PC-9 (cell line): ENCODE measurements around the gene ME1. TPM values are rescaled to one million over a fixed set of nuclear protein-coding genes. Genes with fewer than 3 reads are reported as not detected.

ENCODE experiments used
- BruUV-seq: library from RNA; stranded (reverse); fragments of 400-500 nt; replicated peaks from 2 replicates; lab custom pipeline; 2021; lab: Mats Ljungman, UMichigan
- CTCF ChIA-PET: fragments of 300-600 bp; sonication (Branson Sonifier 250); formaldehyde crosslinking; loops from one replicate; lab custom pipeline; 2022; ENCODE audit warnings: antibody characterized with exemption; lab: Charles Lee
- POLR2A ChIA-PET: fragments of 300-600 bp; sonication (Branson Sonifier 250); formaldehyde crosslinking; loops from one replicate; lab custom pipeline; 2022; ENCODE audit warnings: antibody characterized with exemption; ENCODE audit not compliant: unreplicated experiment; lab: Charles Lee
- DNase-seq, 2 experiments: peaks; one replicate each; pipeline versions ENCODE4 v3.0.0 to v3.0.0-alpha.2; 2015 to 2022; ENCODE audit warnings: mixed read lengths in 1 of 2
- H2AFZ ChIP-seq: fragments of 200-600 bp; sonication (generic); 2 replicates; pipeline ENCODE4 v1.8.1; 2017; ENCODE audit warnings: antibody characterized with exemption
- H3F3A ChIP-seq: fragments of 200-600 bp; sonication (generic); 2 replicates; pipeline ENCODE4 v1.8.1; 2017; ENCODE audit warnings: antibody characterized with exemption, mild to moderate bottlenecking, low read depth; ENCODE audit not compliant: insufficient read depth
- H3K27ac ChIP-seq: fragments of 200-600 bp; sonication (generic); 2 replicates; pipeline ENCODE4 v1.6.1; 2016; ENCODE audit warnings: mixed run types
- H3K27me3 ChIP-seq: fragments of 200-600 bp; sonication (generic); 2 replicates; pipeline ENCODE4 v1.6.1; 2016; ENCODE audit warnings: low read depth, mixed run types; ENCODE audit not compliant: insufficient read depth
- H3K36me3 ChIP-seq: fragments of 200-600 bp; sonication (generic); 2 replicates; pipeline ENCODE4 v1.6.1; 2016; ENCODE audit warnings: low read depth, mixed run types
- H3K4me1 ChIP-seq: fragments of 200-600 bp; sonication (generic); replicated peaks from 2 replicates; pipeline ENCODE4 v1.6.1; 2016; ENCODE audit warnings: mixed run types; ENCODE audit not compliant: insufficient read depth
- H3K4me2 ChIP-seq: fragments of 200-600 bp; sonication (generic); 2 replicates; pipeline ENCODE4 v1.6.1; 2017; ENCODE audit warnings: mixed run types
- H3K4me3 ChIP-seq: fragments of 200-600 bp; sonication (generic); 2 replicates; pipeline ENCODE4 v1.6.1; 2016; ENCODE audit warnings: mixed run types
- H3K79me2 ChIP-seq: fragments of 200-600 bp; sonication (generic); 2 replicates; pipeline ENCODE4 v1.6.1; 2017; ENCODE audit warnings: low read depth, mixed run types
- H3K9me2 ChIP-seq: fragments of 200-600 bp; sonication (generic); 2 replicates; pipeline ENCODE4 v1.8.1; 2017; ENCODE audit warnings: mild to moderate bottlenecking; ENCODE audit not compliant: insufficient read depth
- H3K9me3 ChIP-seq: fragments of 200-600 bp; sonication (generic); 2 replicates; pipeline ENCODE4 v1.8.1; 2016; ENCODE audit warnings: low read depth; ENCODE audit not compliant: insufficient read depth
- H4K20me1 ChIP-seq: fragments of 200-600 bp; sonication (generic); 2 replicates; pipeline ENCODE4 v1.8.1; 2017; ENCODE audit not compliant: insufficient read depth
- CTCF ChIP-seq: fragments of 200-600 bp; sonication (generic); conservative IDR thresholded peaks from 2 replicates; pipeline ENCODE4 v1.6.1; 2017; ENCODE audit warnings: mixed run types, antibody characterized with exemption, mild to moderate bottlenecking, moderate library complexity
- EZH2 ChIP-seq: fragments of 200-600 bp; sonication (generic); IDR thresholded peaks from 2 replicates; pipeline ENCODE4 v1.8.0; 2017; ENCODE audit warnings: antibody characterized with exemption, low read depth
- intact Hi-C: fragments of 100-400 bp; cut with micrococcal nuclease; formaldehyde crosslinking; loops from one replicate; pipeline ENCODE4 v1.10.0; 2022; ENCODE audit not compliant: unreplicated experiment
- total RNA-seq: library from RNA; stranded (reverse); gene quantifications from 2 replicates; pipeline ENCODE4 v1.2.3, GENCODE V29; 2021

ME1 gene
- total RNA-seq, 1 experiment from 2014 or later = 111 TPM

- no TSS peak for BruUV-seq
- ChIA-PET CTCF (no interaction called here), POLR2A (no interaction called here)
- Histone ChIP-seq H4K20me1 (no peaks in the 10 kb centered on the region), H3K79me2 (no peaks in the 10 kb centered on the region), H3K4me2 (no peak overlapping the region), H3K4me1 (no peaks in the 10 kb centered on the region), H3K9me3 (no peaks in the 10 kb centered on the region), H3K9me2 (no peaks in the 10 kb centered on the region), H2AFZ (no peak overlapping the region), H3K4me3 (no peak overlapping the region), H3K36me3 (no peaks in the 10 kb centered on the region), H3F3A (no peaks in the 10 kb centered on the region), H3K27ac (no peak overlapping the region), H3K27me3 (no peaks in the 10 kb centered on the region)
- TF ChIP-seq CTCF (no peak), EZH2 (no peak)
- intact Hi-C loops = no loop called here
- DNase-seq = no peak
These were observed 35.5 kb upstream of the ME1 start for GRCh38 chr6:83466328-83466727.

- Histone ChIP-seq H2AFZ (no peak overlapping the region), H4K20me1 (no peaks in the 10 kb centered on the region), H3K4me3 (no peak overlapping the region), H3K79me2 (no peaks in the 10 kb centered on the region), H3K27me3 (no peaks in the 10 kb centered on the region), H3K27ac (no peak overlapping the region), H3F3A (no peaks in the 10 kb centered on the region), H3K4me1 (no peaks in the 10 kb centered on the region), H3K9me3 (no peaks in the 10 kb centered on the region), H3K9me2 (no peaks in the 10 kb centered on the region), H3K4me2 (no peak overlapping the region), H3K36me3 (no peaks in the 10 kb centered on the region)
- intact Hi-C loops = no loop called here
- no peak for TF ChIP-seq CTCF
- DNase-seq = peak in 1 of 2 experiments; percentile 57
- BruUV-seq = no TSS peak
- ChIA-PET POLR2A (no interaction called here), CTCF (no interaction called here)
These were observed 33.7 kb upstream of the ME1 start for GRCh38 chr6:83464381-83465140.

GRCh38 chr6:83463886-83464285 lies 33.0 kb upstream of the ME1 start:
- Histone ChIP-seq H3K4me2 (no peak overlapping the region), H3K9me3 (no peaks in the 10 kb centered on the region), H3K9me2 (no peaks in the 10 kb centered on the region), H3F3A (no peaks in the 10 kb centered on the region), H2AFZ (no peak overlapping the region), H3K36me3 (no peaks in the 10 kb centered on the region), H3K4me3 (no peak overlapping the region), H3K27me3 (no peaks in the 10 kb centered on the region), H3K27ac (no peak overlapping the region), H3K4me1 (no peaks in the 10 kb centered on the region), H3K79me2 (no peaks in the 10 kb centered on the region), H4K20me1 (no peaks in the 10 kb centered on the region)
- TF ChIP-seq CTCF (no peak), EZH2 (no peak)
- intact Hi-C loops = no loop called here
- POLR2A ChIA-PET = no interaction called here
- no TSS peak for BruUV-seq
- DNase-seq = no peak
- CTCF ChIA-PET = no interaction called here
